HepG2 (cell line): ENCODE results near the gene TRIM69.

Experiments used
- CTCF ChIP-seq: sonication (generic); formaldehyde crosslinking; IDR thresholded peaks from 2 replicates; pipeline ENCODE4 v1.5.0; 2020; ENCODE audit warnings: mild to moderate bottlenecking, missing genetic modification reagents, moderate library complexity
- EP300 ChIP-seq, 3 experiments: sonication (generic) in 1 of 3; formaldehyde crosslinking in 1 of 3; IDR thresholded peaks; 2 replicates each; pipeline versions ENCODE4 v1.5.1 to v1.6.1; 2011 to 2020; ENCODE audit warnings: low read depth in 2 of 3, low read length in 2 of 3, borderline replicate concordance in 1 of 3, improper control_type of control experiment in 1 of 3, mild to moderate bottlenecking in 1 of 3, missing genetic modification reagents in 1 of 3, moderate library complexity in 1 of 3
- ETV6 ChIP-seq: sonication (generic); formaldehyde crosslinking; conservative IDR thresholded peaks from 2 replicates; pipeline ENCODE4 v1.4.0; 2020; ENCODE audit warnings: missing genetic modification reagents
- JUND ChIP-seq: sonication (generic); formaldehyde crosslinking; IDR thresholded peaks from 2 replicates; pipeline ENCODE4 v1.8.0; 2022; ENCODE audit warnings: mild to moderate bottlenecking, missing genetic modification reagents
- PCBP1 ChIP-seq: fragments of 200-400 bp; formaldehyde crosslinking; IDR thresholded peaks from 2 replicates; pipeline ENCODE4 v1.6.1; 2017; ENCODE audit warnings: mild to moderate bottlenecking, low read depth, low read length, borderline replicate concordance
- PHF8 ChIP-seq: sonication (generic); formaldehyde crosslinking; IDR thresholded peaks from 2 replicates; pipeline ENCODE4 v1.5.0; 2020; ENCODE audit warnings: missing genetic modification reagents
- POLR2A ChIP-seq, 2 experiments: IDR thresholded peaks; 2 replicates each; pipeline ENCODE4 v1.6.1; 2011; ENCODE audit warnings: low read depth in 2 of 2, low read length in 2 of 2, mild to moderate bottlenecking in 1 of 2, moderate library complexity in 1 of 2; ENCODE audit not compliant: insufficient read depth in 1 of 2
- TCF7 ChIP-seq: sonication (generic); IDR thresholded peaks from 2 replicates; pipeline ENCODE4 v1.6.1; 2016; ENCODE audit warnings: antibody characterized with exemption, low read depth
- ZBTB40 ChIP-seq, 2 experiments: fragments of 450-650 bp in 1 of 2; sonication (generic) in 1 of 2; formaldehyde crosslinking in 1 of 2; IDR thresholded peaks; 2 replicates each; pipeline versions ENCODE4 v1.6.1 to v1.8.0; 2016 to 2022; ENCODE audit warnings: antibody characterized with exemption in 1 of 2, mild to moderate bottlenecking in 1 of 2, missing genetic modification reagents in 1 of 2
- ZNF512 ChIP-seq: sonication (generic); formaldehyde crosslinking; IDR thresholded peaks from 2 replicates; pipeline ENCODE4 v1.4.0; 2020; ENCODE audit warnings: mild to moderate bottlenecking, missing genetic modification reagents

GRCh38 chr15:44716983-44717602, 19.2 kb upstream of the TRIM69 start:
- TF ChIP-seq PHF8 (no peak), ZBTB40 (IDR thresholded peaks at IDR 0.05) (no peak), ZBTB40 (CRISPR knock-in tag; IDR thresholded peaks at IDR 0.05) (no peak), CTCF (no peak), ZNF512 (no peak), PCBP1 (no peak), EP300 (IDR thresholded peaks at IDR 0.05; ENCODE audit: low read depth in 2 of 2, low read length in 2 of 2) (no peak), EP300 (CRISPR knock-in tag; IDR thresholded peaks at IDR 0.05; ENCODE audit: borderline replicate concordance) (no peak), POLR2A (IDR thresholded peaks at IDR 0.05; ENCODE audit: insufficient read depth in 1 of 2, low read depth in 2 of 2, low read length in 2 of 2) (no peak), TCF7 (no peak), JUND (CRISPR knock-in tag) (no peak), ETV6 (CRISPR knock-in tag) (no peak)
